GM19455 (cell line): ENCODE measurements around the gene KIF5A.
"Not testable (repeated sequence)": the region's sequence is repeated elsewhere in the genome, so short reads cannot be mapped to it uniquely, and the experiment has no call there.

ENCODE experiments used
- ATAC-seq: cut with Tn5 transposase; IDR thresholded peaks from one replicate; pipeline ENCODE4 v1.9.1; 2021; ENCODE audit not compliant: unreplicated experiment

The KIF5A gene

GRCh38 chr12:57617942-57618341, 68.1 kb downstream of the KIF5A start:
- no peak for ATAC-seq

GRCh38 chr12:57618431-57618830, 68.6 kb downstream of the KIF5A start:
- not testable (repeated sequence) for ATAC-seq

- no peak for ATAC-seq
Measured at GRCh38 chr12:57618966-57619433, 69.2 kb downstream of the KIF5A start.

- ATAC-seq = no peak
Measured at GRCh38 chr12:57619434-57620244, 69.8 kb downstream of the KIF5A start.

- no peak for ATAC-seq
Measured at GRCh38 chr12:57620245-57620935, 70.5 kb downstream of the KIF5A start.

GRCh38 chr12:57620936-57621496, 71.2 kb downstream of the KIF5A start:
- no peak for ATAC-seq

GRCh38 chr12:57621497-57622292, 71.9 kb downstream of the KIF5A start:
- no peak for ATAC-seq

GRCh38 chr12:57622293-57623245, 72.7 kb downstream of the KIF5A start:
- no peak for ATAC-seq

GRCh38 chr12:57623385-57623784, 73.5 kb downstream of the KIF5A start:
- no peak for ATAC-seq

- no peak for ATAC-seq
Measured at GRCh38 chr12:57623811-57624390, 74.1 kb downstream of the KIF5A start.

GRCh38 chr12:57624441-57625220, 74.8 kb downstream of the KIF5A start:
- ATAC-seq = no peak

GRCh38 chr12:57625261-57626032, 75.6 kb downstream of the KIF5A start:
- ATAC-seq = no peak

- ATAC-seq = no peak
Measured at GRCh38 chr12:57626111-57626920, 76.5 kb downstream of the KIF5A start.

- no peak for ATAC-seq
Measured at GRCh38 chr12:57626921-57627445, 77.1 kb downstream of the KIF5A start.

GRCh38 chr12:57627501-57628279, 77.8 kb downstream of the KIF5A start:
- no peak for ATAC-seq
